Tibial artery (tissue), 4 donors: ENCODE measurements around the gene EXOC6B.

Experiments used
- DNase-seq, 2 donors: peaks; one replicate each; pipeline ENCODE4 v3.0.0-alpha.2; 2019
- H3K27ac ChIP-seq, 2 donors: fragments of 200-600 bp; sonication (generic) in 1 of 2; 1 replicate in 1 of 2; 2 replicates in 1 of 2; pipeline ENCODE4 v1.5.1; 2018 to 2019; ENCODE audit warnings: mild to moderate bottlenecking in 1 of 2
- H3K27me3 ChIP-seq, 2 donors: fragments of 200-600 bp; sonication (generic) in 1 of 2; one replicate each; pipeline versions ENCODE4 v1.5.1 to v1.6.0; 2016 to 2019
- H3K36me3 ChIP-seq, 3 donors: fragments of 200-600 bp; sonication (generic) in 2 of 3; one replicate each; pipeline ENCODE4 v1.5.1; 2016 to 2019; ENCODE audit warnings: mild to moderate bottlenecking in 2 of 3
- H3K4me1 ChIP-seq, 4 donors: fragments of 200-600 bp; sonication (generic) in 2 of 4; 1 replicate in 3 of 4; 2 replicates in 1 of 4; pipeline ENCODE4 v1.5.1; 2016 to 2019
- H3K4me3 ChIP-seq, 2 donors: fragments of 200-600 bp; sonication (generic) in 1 of 2; 1 replicate in 1 of 2; 2 replicates in 1 of 2; pipeline ENCODE4 v1.5.1; 2018 to 2019; ENCODE audit warnings: mild to moderate bottlenecking in 2 of 2
- H3K9me3 ChIP-seq, 3 donors: fragments of 200-600 bp; sonication (generic) in 1 of 3; one replicate each; pipeline ENCODE4 v1.5.1; 2016 to 2019
- intact Hi-C: fragments of 100-400 bp; cut with DNase I; formaldehyde crosslinking; loops from one replicate; pipeline ENCODE4 v1.15.0; 2023; ENCODE audit warnings: low total_unique reads
- TF ChIP-seq, protein P1 (sequence below), 2 experiments: fragments of 200-600 bp in 1 of 2; fragments of 450-650 bp in 1 of 2; IDR thresholded peaks; one replicate each; pipeline ENCODE4 v1.5.1; 2017 to 2019; ENCODE audit warnings: antibody characterized with exemption in 2 of 2, mild to moderate bottlenecking in 1 of 2, moderate library complexity in 1 of 2

Gene EXOC6B

DNA sequence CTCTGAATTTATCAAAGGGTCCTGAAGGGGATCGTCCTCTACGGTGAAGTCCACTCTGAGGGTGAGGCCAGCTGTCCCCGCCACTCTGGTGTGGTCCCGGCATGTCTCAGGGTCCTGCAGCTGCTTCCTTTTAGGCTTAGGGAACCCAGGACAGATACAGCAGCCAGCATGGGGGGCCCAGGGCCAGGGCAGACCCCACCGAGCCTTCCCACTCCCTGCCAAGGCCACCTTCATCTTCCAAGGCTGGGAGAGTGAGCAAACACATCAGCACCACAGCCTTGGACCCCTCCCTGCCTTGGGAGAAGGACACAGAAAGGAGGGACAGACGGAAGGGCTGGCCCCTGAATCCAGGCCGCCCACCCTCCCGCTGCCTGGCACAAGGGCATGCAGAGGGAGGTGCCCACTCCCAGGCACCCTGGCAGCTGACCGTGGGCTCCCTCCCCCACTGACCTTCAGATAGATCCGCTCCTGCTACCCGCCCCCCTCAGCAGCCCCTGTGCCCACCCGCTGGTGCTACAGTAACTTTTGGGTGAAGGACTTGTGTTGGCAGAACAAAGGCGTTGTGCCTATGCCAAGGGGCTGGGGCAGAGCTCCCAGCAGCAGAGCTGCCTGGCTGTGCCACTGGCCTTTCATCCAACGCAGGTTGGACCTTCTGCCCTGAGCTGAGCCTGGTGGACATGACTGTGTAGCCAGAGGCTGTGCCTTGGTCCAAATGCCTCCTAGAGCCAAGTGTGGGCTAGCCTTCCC, 685.8 kb downstream of the EXOC6B start:
- Histone ChIP-seq H3K4me1 (peaks cover 0 to 59% (median 47%) of the 10 kb centered on the region in 4 donors), H3K27me3 (peaks cover 0 to 5% of the 10 kb centered on the region in 2 donors), H3K4me3 (no peak overlapping the region), H3K9me3 (no peaks in the 10 kb centered on the region), H3K27ac (peak overlapping the region in 1 of 2 donors; percentile 36), H3K36me3 (no peaks in the 10 kb centered on the region)
- DNase-seq = peak in 1 of 2 donors; percentile 57
- intact Hi-C loops = loop anchor here (5.0 to 10.0 kb wide), 2 partner anchors 263 to 445 kb away; no protein-coding TSS in a partner anchor
- TF ChIP-seq, protein P1, sequence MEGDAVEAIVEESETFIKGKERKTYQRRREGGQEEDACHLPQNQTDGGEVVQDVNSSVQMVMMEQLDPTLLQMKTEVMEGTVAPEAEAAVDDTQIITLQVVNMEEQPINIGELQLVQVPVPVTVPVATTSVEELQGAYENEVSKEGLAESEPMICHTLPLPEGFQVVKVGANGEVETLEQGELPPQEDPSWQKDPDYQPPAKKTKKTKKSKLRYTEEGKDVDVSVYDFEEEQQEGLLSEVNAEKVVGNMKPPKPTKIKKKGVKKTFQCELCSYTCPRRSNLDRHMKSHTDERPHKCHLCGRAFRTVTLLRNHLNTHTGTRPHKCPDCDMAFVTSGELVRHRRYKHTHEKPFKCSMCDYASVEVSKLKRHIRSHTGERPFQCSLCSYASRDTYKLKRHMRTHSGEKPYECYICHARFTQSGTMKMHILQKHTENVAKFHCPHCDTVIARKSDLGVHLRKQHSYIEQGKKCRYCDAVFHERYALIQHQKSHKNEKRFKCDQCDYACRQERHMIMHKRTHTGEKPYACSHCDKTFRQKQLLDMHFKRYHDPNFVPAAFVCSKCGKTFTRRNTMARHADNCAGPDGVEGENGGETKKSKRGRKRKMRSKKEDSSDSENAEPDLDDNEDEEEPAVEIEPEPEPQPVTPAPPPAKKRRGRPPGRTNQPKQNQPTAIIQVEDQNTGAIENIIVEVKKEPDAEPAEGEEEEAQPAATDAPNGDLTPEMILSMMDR (IDR thresholded peaks at IDR 0.05) = no peak

DNA sequence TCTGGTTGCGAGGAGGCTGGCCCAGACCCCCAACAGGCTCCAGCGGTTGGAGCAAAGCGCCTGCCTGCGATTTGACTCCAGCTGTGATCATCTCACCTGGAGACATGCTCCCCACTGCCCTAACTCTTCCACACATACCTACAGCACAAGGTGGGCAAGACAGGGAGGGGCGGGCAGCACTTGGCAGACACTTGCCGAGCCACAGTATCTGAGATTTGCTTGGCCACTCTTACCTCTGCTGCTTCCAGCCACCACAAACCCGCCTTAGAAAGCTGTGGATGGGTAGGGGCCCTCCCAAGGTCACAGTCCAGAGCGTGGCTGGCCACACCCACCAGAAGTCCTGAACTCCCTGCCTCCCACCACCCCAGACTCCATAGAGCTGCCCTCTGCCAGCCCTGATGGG, 686.4 kb downstream of the EXOC6B start:
- Histone ChIP-seq H3K27me3 (no peaks in the 10 kb centered on the region), H3K36me3 (no peaks in the 10 kb centered on the region), H3K4me3 (no peak overlapping the region), H3K27ac (peak overlapping the region in 1 of 2 donors; percentile 36), H3K9me3 (no peaks in the 10 kb centered on the region), H3K4me1 (peaks cover 0 to 53% (median 41%) of the 10 kb centered on the region in 4 donors)
- DNase-seq = no peak
- intact Hi-C loops = no loop called here
- TF ChIP-seq, protein P1 (IDR thresholded peaks at IDR 0.05) = no peak

DNA sequence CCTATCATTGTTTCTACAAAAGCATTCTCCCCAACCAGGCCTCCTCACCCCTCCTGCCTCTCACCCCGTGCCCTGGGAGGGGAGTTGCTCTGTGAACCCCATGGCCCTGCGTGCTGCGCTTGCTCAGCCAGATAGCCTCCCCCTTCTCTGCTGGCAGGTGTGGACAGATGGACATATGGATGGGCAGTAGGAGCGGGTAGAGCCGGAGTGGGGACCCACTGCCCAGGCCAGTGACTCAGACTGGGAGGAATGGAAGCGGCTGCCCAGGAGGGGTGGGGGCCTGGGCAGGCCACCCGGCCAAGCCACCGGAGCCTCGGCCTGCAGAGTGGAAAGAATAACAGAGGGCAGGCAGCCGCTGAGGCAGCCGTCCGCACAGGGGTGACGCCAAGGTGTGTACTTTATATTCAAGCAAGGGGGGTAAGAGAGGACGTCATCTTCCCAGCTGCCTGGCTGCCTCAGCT, 686.9 kb downstream of the EXOC6B start:
- no peaks in the 10 kb centered on the region for H3K36me3 ChIP-seq
- intact Hi-C loops = no loop called here
- peaks cover 0 to 48% (median 36%) of the 10 kb centered on the region in 4 donors for H3K4me1 ChIP-seq
- no peak overlapping the region for H3K4me3 ChIP-seq
- peak overlapping the region in 1 of 2 donors; percentile 36 for H3K27ac ChIP-seq
- no peaks in the 10 kb centered on the region for H3K27me3 ChIP-seq
- no peaks in the 10 kb centered on the region for H3K9me3 ChIP-seq
- TF ChIP-seq, protein P1 (IDR thresholded peaks at IDR 0.05) = no peak
- DNase-seq = peak in 1 of 2 donors; percentile 69

- peak in 1 of 2 donors; percentile 63 for DNase-seq
These were observed 687.6 kb downstream of the EXOC6B start for GRCh38 chr2:72138011-72138881.

GRCh38 chr2:72137498-72138010, 688.3 kb downstream of the EXOC6B start:
- H3K4me3 ChIP-seq = no peak overlapping the region
- peaks cover 0 to 34% (median 23%) of the 10 kb centered on the region in 4 donors for H3K4me1 ChIP-seq
- no peaks in the 10 kb centered on the region for H3K27me3 ChIP-seq
- no peaks in the 10 kb centered on the region for H3K9me3 ChIP-seq
- intact Hi-C loops = no loop called here
- peak; percentile 42 to 74 for DNase-seq
- no peaks in the 10 kb centered on the region for H3K36me3 ChIP-seq
- TF ChIP-seq, protein P1 (IDR thresholded peaks at IDR 0.05) = peak; percentile 64 to 92
- peak overlapping the region in 1 of 2 donors; percentile 17 for H3K27ac ChIP-seq

More at GRCh38 chr2:72138011-72138881, 687.6 kb downstream of the EXOC6B start:
- intact Hi-C loops = no loop called here
- Histone ChIP-seq H3K4me1 (peaks cover 0 to 41% (median 29%) of the 10 kb centered on the region in 4 donors), H3K36me3 (no peaks in the 10 kb centered on the region), H3K27me3 (no peaks in the 10 kb centered on the region), H3K9me3 (no peaks in the 10 kb centered on the region), H3K4me3 (no peak overlapping the region), H3K27ac (peak overlapping the region in 1 of 2 donors; percentile 17)
- TF ChIP-seq, protein P1 (IDR thresholded peaks at IDR 0.05) = no peak
